KOPT-K1 (cell line): ENCODE results near the gene TRIM27.
A peak's percentile ranks its signal among the peaks of the same experiment; 100 is the strongest.
"Not testable (repeated sequence)": the region's sequence is repeated elsewhere in the genome, so short reads cannot be mapped to it uniquely, and the experiment has no call there.

ENCODE experiments used
- H3K27ac ChIP-seq: fragments of 200-600 bp; sonication (generic); 2 replicates; pipeline ENCODE4 v1.5.1; 2016; ENCODE audit warnings: antibody characterized with exemption, mild to moderate bottlenecking, low read depth, low read length; ENCODE audit not compliant: poor library complexity, severe bottlenecking
- H3K36me3 ChIP-seq: fragments of 200-600 bp; sonication (generic); 2 replicates; pipeline ENCODE4 v1.5.1; 2017; ENCODE audit warnings: antibody characterized with exemption, mild to moderate bottlenecking, low read length, moderate library complexity; ENCODE audit not compliant: insufficient read depth
- H3K9me3 ChIP-seq: fragments of 200-600 bp; sonication (generic); 2 replicates; pipeline ENCODE4 v1.5.1; 2017; ENCODE audit warnings: antibody characterized with exemption, low read length, mild to moderate bottlenecking; ENCODE audit not compliant: insufficient read depth, poor library complexity, severe bottlenecking

Gene TRIM27

GRCh38 chr6:28947831-28948270 is 24.1 kb upstream of the TRIM27 start:
- Histone ChIP-seq H3K27ac (no peak overlapping the region), H3K9me3 (no peaks in the 10 kb centered on the region), H3K36me3 (no peaks in the 10 kb centered on the region)

DNA sequence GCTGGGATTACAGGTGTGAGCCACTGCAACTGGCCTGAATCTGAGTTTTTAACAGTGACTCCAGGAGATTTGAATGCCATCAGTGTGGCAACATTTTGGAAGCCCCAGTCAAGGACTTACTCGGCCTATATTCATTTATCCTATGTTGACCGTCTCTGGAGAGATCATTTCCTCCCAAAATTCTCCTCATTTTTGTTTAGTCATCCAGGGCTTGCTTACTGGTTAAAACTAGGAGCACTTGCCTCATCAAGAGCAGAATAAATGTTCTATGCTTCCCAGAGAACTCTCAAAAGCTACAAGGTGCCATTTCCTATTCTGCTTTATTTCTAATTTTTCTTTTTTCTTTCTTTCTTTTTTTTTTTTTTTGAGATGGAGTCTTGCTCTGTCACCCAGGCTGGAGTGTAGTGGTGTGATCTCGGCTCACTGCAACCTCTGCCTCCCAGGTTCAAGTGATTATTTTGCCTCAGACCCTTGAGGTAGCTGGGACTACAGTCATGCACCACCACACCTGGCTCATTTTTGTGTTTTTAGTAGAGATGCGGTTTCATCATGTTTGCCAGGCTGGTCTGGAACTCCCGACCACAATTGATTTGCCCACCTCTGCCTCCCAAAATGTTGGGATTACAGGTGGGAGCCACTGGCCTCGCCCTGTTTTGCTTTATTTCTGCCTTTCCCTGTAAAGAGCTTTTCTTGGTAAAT is 23.4 kb upstream of the TRIM27 start:
- Histone ChIP-seq H3K27ac (no peak overlapping the region), H3K9me3 (no peaks in the 10 kb centered on the region)

DNA sequence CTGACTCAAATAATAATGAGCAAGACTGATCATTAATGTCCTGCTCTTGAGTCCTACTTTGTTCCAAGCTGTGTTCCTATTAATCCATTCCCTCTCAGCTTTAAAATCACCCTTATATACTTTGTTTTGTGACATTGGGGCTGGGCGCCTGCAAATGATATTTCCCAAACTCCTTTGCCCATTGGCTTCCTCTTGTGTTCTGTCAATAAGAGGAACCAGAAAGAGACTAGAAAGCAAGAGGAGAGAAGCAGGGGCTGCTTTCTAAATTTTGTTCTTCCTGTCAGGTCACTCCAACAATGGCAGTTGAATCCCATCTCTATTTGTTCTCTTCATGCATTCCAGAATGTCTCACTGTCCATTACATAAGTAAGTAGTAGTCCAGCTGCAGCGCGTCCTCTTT is 21.6 kb upstream of the TRIM27 start:
- Histone ChIP-seq H3K27ac (no peak overlapping the region), H3K9me3 (no peaks in the 10 kb centered on the region), H3K36me3 (no peaks in the 10 kb centered on the region)

More for the DNA sequence above, 23.4 kb upstream of the TRIM27 start:
- H3K36me3 ChIP-seq = no peaks in the 10 kb centered on the region

DNA sequence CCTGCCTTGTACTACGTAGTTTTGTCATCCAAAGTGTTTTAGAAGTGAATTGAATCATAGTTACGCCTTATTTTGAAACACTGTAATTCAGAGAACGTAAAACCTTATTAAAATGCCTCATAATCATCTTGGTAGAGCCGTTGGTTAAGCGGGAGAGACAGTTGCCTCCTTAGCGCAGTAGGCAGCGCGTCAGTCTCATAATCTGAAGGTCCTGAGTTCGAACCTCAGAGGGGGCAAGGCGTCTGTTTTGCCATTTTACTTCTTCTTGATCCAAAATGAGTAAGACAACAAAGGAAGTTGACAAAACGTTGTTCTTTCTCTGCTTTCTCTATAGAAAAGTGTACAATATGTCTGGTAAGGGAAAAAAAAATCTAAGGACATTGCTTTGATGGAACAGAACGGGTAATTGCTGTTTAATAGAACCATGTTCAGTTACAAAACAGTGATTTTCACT is 20.7 kb upstream of the TRIM27 start:
- no peaks in the 10 kb centered on the region for H3K36me3 ChIP-seq
- no peaks in the 10 kb centered on the region for H3K9me3 ChIP-seq
- peak overlapping the region; percentile 38 for H3K27ac ChIP-seq

GRCh38 chr6:28943557-28944411 is 20.0 kb upstream of the TRIM27 start:
- Histone ChIP-seq H3K36me3 (no peaks in the 10 kb centered on the region), H3K9me3 (no peaks in the 10 kb centered on the region), H3K27ac (peak overlapping the region; percentile 38)

GRCh38 chr6:28943223-28943556 is 19.4 kb upstream of the TRIM27 start:
- Histone ChIP-seq H3K27ac (no peak overlapping the region), H3K36me3 (no peaks in the 10 kb centered on the region), H3K9me3 (no peaks in the 10 kb centered on the region)

DNA sequence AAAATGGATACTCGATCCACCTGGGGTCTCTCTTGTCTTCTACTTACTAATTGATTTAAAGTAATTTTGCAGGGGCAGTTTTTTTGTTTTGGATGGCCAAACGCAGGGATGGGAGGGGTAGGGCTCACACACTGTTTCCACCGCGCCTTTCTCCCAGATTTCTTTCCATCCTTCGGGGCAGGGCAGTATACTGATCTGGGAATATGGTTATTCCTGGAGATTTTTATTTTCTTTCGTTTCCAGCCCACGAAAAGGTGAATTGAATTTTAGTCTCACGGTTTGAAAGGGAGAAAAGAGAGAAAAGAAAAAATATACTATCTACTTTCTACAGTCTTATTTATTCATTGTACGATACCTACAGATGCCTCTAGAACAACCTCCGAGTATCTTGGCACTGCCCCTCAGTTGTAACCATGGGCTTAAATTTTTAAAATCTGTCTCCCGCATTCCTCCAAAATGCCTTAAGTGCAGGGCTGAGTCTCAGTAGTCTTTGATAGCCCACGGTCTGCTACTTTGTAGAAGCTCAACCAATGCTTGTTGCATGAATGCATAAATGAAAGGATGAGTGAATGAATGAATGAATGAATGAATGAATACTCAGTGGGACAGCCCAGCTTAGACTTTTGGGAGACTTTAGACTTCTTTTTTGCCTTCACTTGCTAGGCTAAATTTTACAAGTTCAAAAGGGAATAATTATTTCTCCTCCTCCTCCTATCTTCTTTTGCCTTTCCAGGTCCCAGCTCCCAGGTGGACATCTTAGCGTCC is 18.1 kb upstream of the TRIM27 start:
- no peak overlapping the region for H3K27ac ChIP-seq
- no peaks in the 10 kb centered on the region for H3K9me3 ChIP-seq
- H3K36me3 ChIP-seq = no peaks in the 10 kb centered on the region

DNA sequence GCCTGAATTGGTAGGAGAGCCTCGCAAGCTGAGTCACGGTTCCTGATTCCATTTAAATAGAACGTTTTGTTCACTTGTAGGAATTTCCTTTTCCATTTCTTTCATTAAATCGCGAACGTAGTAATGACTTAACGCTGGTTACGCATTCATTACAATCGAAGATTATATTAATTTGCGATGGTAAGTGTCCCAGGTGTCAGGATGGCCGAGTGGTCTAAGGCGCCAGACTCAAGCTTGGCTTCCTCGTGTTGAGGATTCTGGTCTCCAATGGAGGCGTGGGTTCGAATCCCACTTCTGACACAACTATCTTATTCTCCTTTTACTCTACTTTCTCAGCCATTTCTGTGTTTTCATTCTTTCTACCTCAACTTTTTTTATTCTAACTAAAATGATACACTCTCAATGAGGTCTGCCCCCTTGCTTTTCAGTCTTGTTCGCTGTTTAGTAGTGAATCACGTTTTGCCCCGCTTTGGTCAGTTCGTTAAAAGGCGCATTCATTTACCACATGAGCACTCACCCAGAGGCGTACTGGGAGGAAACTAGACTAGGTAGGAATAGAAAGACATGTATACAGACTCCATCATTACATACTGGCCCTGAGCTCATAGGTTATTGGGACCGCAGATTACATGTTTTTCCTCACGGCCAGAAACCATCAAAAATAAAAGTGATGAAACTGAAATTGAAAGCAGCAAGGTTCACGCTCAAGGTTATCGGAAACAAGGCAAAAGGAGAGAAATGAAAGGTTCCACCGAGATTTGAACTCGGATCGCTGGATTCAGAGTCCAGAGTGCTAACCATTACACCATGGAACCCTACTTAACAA is 17.3 kb upstream of the TRIM27 start:
- Histone ChIP-seq H3K36me3 (no peaks in the 10 kb centered on the region), H3K9me3 (no peaks in the 10 kb centered on the region), H3K27ac (no peak overlapping the region)

DNA sequence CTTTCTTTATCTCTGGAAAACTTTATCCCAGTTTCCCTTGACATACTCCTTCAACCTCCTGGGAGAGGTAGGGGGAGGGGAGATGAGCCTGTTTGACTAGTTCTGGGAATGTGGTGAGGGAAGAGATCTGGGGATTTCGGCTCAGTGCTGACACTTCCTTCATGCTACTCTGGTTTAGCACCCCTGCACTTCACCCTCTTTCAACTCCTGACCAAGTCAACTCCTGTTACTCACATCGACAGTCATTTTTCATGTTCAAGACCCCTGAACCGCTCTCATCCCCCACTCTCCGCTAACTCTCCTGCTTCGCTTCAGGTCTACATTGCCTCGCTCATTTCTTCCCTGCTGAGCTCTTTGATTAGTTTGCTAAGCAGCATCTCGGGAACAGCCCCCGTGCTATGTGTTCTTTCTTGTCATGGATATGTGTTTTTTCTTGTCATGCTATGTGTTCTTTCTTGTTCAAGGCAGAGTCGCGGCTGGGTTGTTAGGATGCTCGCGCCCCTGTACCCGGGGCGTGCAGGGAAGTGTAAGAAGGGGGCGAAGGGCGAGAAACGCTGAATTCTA is 16.6 kb upstream of the TRIM27 start:
- no peaks in the 10 kb centered on the region for H3K9me3 ChIP-seq
- no peak overlapping the region for H3K27ac ChIP-seq
- no peaks in the 10 kb centered on the region for H3K36me3 ChIP-seq

- H3K36me3 ChIP-seq = no peaks in the 10 kb centered on the region
- H3K27ac ChIP-seq = no peak overlapping the region
- no peaks in the 10 kb centered on the region for H3K9me3 ChIP-seq
Measured at GRCh38 chr6:28933069-28933468, 9.3 kb upstream of the TRIM27 start.

GRCh38 chr6:28929887-28930620 is 6.3 kb upstream of the TRIM27 start:
- H3K36me3 ChIP-seq = no peaks in the 10 kb centered on the region
- no peak overlapping the region for H3K27ac ChIP-seq
- no peaks in the 10 kb centered on the region for H3K9me3 ChIP-seq

DNA sequence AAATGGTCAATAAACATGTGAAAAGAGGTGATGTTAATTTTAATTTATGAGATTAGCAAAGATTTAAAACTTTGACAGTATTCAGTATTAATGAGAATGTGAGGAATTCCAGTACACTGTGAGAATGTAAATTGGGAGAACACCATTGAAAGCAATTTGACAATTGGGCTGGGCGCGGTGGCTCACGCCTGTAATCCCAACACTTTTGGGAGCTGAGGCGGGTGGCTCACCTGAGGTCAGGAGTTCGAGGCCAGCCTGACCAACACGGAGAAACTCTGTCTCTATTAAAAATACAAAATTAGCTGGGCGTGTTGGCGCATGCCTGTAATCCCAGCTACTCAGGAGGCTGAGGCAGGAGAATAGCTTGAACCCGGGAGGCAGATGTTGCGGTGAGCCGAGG is 5.6 kb upstream of the TRIM27 start:
- not testable (repeated sequence) for H3K36me3 ChIP-seq, H3K27ac ChIP-seq, H3K9me3 ChIP-seq

DNA sequence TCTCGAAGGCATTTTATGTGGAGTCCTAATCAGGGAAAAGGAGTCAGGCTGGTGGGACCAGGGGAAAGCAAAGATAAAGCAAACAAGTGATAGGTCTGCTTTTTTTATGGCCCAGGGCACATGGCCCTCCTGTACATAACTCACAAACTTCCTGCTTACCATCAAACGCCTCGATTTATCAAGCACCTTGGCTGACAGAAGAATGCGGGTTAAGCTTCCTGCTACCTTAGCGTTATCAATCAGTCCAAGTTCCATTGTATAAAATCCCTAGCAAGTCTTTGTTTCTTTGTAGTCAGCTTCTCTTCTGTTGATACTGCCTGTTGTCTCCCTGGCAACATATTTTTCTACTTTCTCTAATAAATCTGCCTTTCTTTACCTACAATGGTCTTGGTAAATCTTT is 4.1 kb upstream of the TRIM27 start:
- no peak overlapping the region for H3K27ac ChIP-seq
- H3K9me3 ChIP-seq = no peaks in the 10 kb centered on the region
- no peaks in the 10 kb centered on the region for H3K36me3 ChIP-seq

DNA sequence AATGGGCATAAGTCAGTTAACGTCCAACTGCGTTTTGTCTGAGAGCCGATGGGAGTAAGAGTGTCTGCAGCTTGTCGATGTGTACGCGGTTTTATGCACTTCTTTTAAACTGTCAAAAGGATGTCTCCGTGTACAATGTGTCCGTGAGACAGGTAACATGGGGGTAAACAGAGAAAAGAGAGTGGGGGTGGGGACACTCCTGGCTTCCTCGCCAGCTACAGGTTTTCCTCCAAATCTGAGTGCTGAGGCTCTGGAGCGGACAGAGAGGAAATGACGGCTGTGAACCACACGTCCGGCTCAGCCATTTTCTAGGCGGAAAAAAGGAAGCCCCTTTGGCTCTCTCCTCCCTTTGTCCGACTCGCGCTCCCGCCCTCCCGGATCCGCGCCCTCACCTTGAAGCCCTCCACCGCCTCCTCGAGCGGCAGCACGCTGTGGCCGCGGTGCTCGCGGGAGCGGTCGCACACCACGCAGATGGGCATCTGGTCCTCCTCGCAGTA is 916 bp downstream of the TRIM27 start:
- H3K9me3 ChIP-seq = no peaks in the 10 kb centered on the region
- H3K36me3 ChIP-seq = peaks cover 40% of the 10 kb centered on the region
- peak overlapping the region; percentile 93 for H3K27ac ChIP-seq
